ENCODE results near the gene EPGN.

EPGN gene

DNA sequence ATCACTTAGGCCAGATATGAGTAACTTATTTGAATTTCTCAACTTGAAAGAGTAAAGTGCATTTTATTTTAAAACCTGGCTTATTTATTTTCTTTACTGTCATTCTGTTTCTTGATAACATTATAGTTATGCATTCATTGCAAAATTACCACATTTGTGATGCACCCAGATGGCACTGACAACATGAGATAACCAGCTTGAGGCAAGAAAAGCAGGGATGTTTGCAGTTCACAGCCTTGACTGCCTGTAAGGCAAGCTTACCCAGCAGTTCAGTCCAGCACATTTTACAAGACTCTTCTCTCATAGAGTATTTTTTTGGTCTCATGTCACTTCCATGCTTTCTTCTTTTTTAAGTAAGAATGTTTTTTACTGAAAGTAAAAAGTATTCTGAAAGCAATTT lies 25.3 kb upstream of the EPGN start:
- Histone ChIP-seq H3K27me3 (ENCODE audit: control insufficient read depth, insufficient read depth, low read length) (no peaks in the 10 kb centered on the region), H3K27ac (no peak overlapping the region), H3K79me2 (no peaks in the 10 kb centered on the region), H3K9me3 (ENCODE audit: control insufficient read depth, low read length) (no peaks in the 10 kb centered on the region), H3K36me3 (ENCODE audit: control insufficient read depth, insufficient read depth, low read length) (no peaks in the 10 kb centered on the region), H3K4me1 (no peaks in the 10 kb centered on the region), H3K9ac (no peak overlapping the region), H3K4me2 (ENCODE audit: low read length) (no peak overlapping the region), H3K4me3 (ENCODE audit: low read depth, low read length) (no peak overlapping the region), H2AFZ (no peak overlapping the region)
- TF ChIP-seq, protein P1, sequence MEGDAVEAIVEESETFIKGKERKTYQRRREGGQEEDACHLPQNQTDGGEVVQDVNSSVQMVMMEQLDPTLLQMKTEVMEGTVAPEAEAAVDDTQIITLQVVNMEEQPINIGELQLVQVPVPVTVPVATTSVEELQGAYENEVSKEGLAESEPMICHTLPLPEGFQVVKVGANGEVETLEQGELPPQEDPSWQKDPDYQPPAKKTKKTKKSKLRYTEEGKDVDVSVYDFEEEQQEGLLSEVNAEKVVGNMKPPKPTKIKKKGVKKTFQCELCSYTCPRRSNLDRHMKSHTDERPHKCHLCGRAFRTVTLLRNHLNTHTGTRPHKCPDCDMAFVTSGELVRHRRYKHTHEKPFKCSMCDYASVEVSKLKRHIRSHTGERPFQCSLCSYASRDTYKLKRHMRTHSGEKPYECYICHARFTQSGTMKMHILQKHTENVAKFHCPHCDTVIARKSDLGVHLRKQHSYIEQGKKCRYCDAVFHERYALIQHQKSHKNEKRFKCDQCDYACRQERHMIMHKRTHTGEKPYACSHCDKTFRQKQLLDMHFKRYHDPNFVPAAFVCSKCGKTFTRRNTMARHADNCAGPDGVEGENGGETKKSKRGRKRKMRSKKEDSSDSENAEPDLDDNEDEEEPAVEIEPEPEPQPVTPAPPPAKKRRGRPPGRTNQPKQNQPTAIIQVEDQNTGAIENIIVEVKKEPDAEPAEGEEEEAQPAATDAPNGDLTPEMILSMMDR (IDR thresholded peaks at IDR 0.05): no peak

DNA sequence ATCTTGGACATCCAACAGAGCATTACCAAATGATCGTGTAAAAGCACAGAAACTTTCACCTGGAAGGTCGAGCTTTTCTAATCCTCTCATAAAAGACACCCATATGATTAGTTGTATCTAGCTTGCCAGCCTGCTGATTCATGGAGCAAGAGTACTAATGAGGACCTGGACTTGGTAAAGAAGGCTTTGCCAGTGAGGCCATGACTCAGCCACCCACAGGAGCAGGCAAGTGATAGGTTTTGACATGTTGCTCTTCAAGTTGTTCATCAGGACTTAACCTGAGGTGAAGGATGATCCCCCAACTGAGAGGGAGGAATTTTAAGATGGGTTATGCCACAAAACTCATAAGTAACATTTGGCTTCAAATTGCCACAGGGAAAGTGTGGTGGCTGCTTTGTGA lies 24.7 kb upstream of the EPGN start:
- Histone ChIP-seq H3K27ac (no peak overlapping the region), H3K4me3 (ENCODE audit: low read depth, low read length) (no peak overlapping the region), H3K4me1 (no peaks in the 10 kb centered on the region), H3K9me3 (ENCODE audit: control insufficient read depth, low read length) (no peaks in the 10 kb centered on the region), H3K4me2 (ENCODE audit: low read length) (no peak overlapping the region), H3K36me3 (ENCODE audit: control insufficient read depth, insufficient read depth, low read length) (no peaks in the 10 kb centered on the region), H2AFZ (no peak overlapping the region), H3K79me2 (no peaks in the 10 kb centered on the region), H3K9ac (no peak overlapping the region), H3K27me3 (ENCODE audit: control insufficient read depth, insufficient read depth, low read length) (no peaks in the 10 kb centered on the region)
- TF ChIP-seq, protein P1 (IDR thresholded peaks at IDR 0.05): no peak

DNA sequence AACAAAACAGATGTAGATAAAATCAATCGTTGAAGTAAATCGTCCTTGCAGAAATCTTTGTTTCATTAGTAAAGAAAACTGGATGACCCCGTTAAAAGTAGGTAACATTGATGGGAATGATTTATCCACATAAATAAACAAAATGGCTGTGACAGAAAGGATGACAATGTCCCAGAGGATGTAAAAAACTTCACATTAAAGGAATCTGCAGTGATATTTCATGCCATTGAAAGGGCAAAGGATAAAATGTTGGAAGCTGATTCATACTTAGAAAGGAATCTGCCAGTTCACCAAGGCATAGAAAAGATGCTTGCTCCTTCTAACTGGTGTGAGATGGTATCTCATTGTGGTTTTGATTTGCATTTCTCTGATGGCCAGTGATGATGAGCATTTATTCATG lies 24.2 kb upstream of the EPGN start:
- Histone ChIP-seq H3K9me3 (ENCODE audit: control insufficient read depth, low read length) (no peaks in the 10 kb centered on the region), H3K4me1 (no peaks in the 10 kb centered on the region), H3K9ac (no peak overlapping the region), H3K36me3 (ENCODE audit: control insufficient read depth, insufficient read depth, low read length) (no peaks in the 10 kb centered on the region), H3K79me2 (no peaks in the 10 kb centered on the region), H3K27ac (no peak overlapping the region), H2AFZ (no peak overlapping the region), H3K4me3 (ENCODE audit: low read depth, low read length) (no peak overlapping the region), H3K27me3 (ENCODE audit: control insufficient read depth, insufficient read depth, low read length) (no peaks in the 10 kb centered on the region), H3K4me2 (ENCODE audit: low read length) (no peak overlapping the region)
- TF ChIP-seq, protein P1 (IDR thresholded peaks at IDR 0.05): no peak

DNA sequence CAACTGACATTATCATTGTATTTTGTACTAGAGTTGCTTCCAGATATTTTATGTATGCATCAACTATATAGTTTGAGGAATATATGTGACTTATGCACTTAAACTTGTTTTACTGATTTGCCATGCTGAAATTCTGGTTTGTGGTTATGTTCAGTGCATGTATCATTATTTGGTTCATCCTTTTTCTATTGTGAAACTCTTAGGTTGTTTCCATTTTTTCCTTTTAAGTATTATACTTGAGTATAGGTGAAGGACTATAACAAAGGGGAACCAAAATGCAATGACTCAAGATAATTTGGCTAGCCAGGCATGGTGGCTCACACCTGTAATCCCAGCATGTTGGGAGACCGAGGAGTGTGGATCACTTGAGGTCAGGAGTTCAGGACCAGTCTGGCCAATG lies 21.1 kb upstream of the EPGN start:
- Histone ChIP-seq H3K27ac (no peak overlapping the region), H3K4me1 (no peaks in the 10 kb centered on the region), H3K9ac (no peak overlapping the region), H3K4me2 (ENCODE audit: low read length) (no peak overlapping the region), H2AFZ (no peak overlapping the region), H3K36me3 (ENCODE audit: control insufficient read depth, insufficient read depth, low read length) (no peaks in the 10 kb centered on the region), H3K9me3 (ENCODE audit: control insufficient read depth, low read length) (no peaks in the 10 kb centered on the region), H3K27me3 (ENCODE audit: control insufficient read depth, insufficient read depth, low read length) (no peaks in the 10 kb centered on the region), H3K4me3 (ENCODE audit: low read depth, low read length) (no peak overlapping the region), H3K79me2 (no peaks in the 10 kb centered on the region)
- TF ChIP-seq, protein P1 (IDR thresholded peaks at IDR 0.05): no peak

DNA sequence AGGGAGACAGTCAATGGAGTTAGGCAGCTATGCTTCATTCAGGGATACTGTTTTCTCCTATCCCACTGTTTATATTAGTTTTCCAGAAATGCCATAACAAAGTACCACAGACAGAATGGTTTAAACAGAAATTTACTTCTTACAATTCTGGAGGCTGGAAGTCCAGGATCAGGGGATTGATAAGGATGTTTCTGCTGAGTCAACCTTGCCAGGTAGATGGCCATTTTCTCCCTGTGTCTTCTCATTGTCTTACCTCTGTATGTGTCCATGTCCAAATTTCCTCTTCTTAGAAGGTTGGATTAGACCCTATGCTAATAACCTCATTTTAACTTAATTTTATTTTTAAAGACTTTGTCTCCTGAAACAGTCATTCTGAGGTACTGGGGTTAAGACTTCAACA lies 20.5 kb upstream of the EPGN start:
- H3K4me1 ChIP-seq: no peaks in the 10 kb centered on the region
- no peak overlapping the region for H3K4me3 ChIP-seq (ENCODE audit: low read depth, low read length)
- no peak overlapping the region for H3K27ac ChIP-seq
- TF ChIP-seq, protein P1 (IDR thresholded peaks at IDR 0.05): no peak
- H3K9ac ChIP-seq: no peak overlapping the region
- H3K27me3 ChIP-seq (ENCODE audit: control insufficient read depth, insufficient read depth, low read length): no peaks in the 10 kb centered on the region
- no peaks in the 10 kb centered on the region for H3K36me3 ChIP-seq (ENCODE audit: control insufficient read depth, insufficient read depth, low read length)
- H2AFZ ChIP-seq: no peak overlapping the region
- no peaks in the 10 kb centered on the region for H3K9me3 ChIP-seq (ENCODE audit: control insufficient read depth, low read length)
- H3K79me2 ChIP-seq: no peaks in the 10 kb centered on the region
- no peak overlapping the region for H3K4me2 ChIP-seq (ENCODE audit: low read length)
